ENCODE data around the gene MTO1. TPM values are rescaled to one million over a fixed set of nuclear protein-coding genes. Genes with fewer than 3 reads are reported as not detected.
A peak's percentile ranks its signal among the peaks of the same experiment; 100 is the strongest.
"Not testable (repeated sequence)": the region's sequence is repeated elsewhere in the genome, so short reads cannot be mapped to it uniquely, and the experiment has no call there.

The MTO1 gene
- total RNA-seq, 1 donor from 2014 or later, result 24.8 TPM

- Mint-ChIP-seq H3K4me1 (ENCODE audit: unreplicated experiment) (peaks cover 11% of the 10 kb centered on the region), H3K27me3 (ENCODE audit: unreplicated experiment) (no peaks in the 10 kb centered on the region), H3K36me3 (ENCODE audit: unreplicated experiment) (peaks cover 16% of the 10 kb centered on the region), H3K27ac (ENCODE audit: unreplicated experiment) (no peak overlapping the region), H3K4me3 (ENCODE audit: unreplicated experiment) (no peak overlapping the region), H3K9me3 (ENCODE audit: unreplicated experiment) (no peaks in the 10 kb centered on the region)
- DNase-seq (ENCODE audit: extremely low spot score, unreplicated experiment), result no peak
- TF ChIP-seq CTCF (IDR thresholded peaks at IDR 0.05), result no peak
These were observed 50.3 kb downstream of the MTO1 start for GRCh38 chr6:73511796-73512195.

GRCh38 chr6:73513496-73513854 lies 51.9 kb downstream of the MTO1 start:
- Mint-ChIP-seq H3K36me3 (ENCODE audit: unreplicated experiment) (peaks cover 31% of the 10 kb centered on the region), H3K4me1 (ENCODE audit: unreplicated experiment) (peaks cover 26% of the 10 kb centered on the region), H3K27me3 (ENCODE audit: unreplicated experiment) (no peaks in the 10 kb centered on the region), H3K4me3 (ENCODE audit: unreplicated experiment) (no peak overlapping the region), H3K9me3 (ENCODE audit: unreplicated experiment) (no peaks in the 10 kb centered on the region), H3K27ac (ENCODE audit: unreplicated experiment) (peak overlapping the region; percentile 55)
- DNase-seq (ENCODE audit: extremely low spot score, unreplicated experiment), result no peak
- no peak for TF ChIP-seq CTCF (IDR thresholded peaks at IDR 0.05)

DNA sequence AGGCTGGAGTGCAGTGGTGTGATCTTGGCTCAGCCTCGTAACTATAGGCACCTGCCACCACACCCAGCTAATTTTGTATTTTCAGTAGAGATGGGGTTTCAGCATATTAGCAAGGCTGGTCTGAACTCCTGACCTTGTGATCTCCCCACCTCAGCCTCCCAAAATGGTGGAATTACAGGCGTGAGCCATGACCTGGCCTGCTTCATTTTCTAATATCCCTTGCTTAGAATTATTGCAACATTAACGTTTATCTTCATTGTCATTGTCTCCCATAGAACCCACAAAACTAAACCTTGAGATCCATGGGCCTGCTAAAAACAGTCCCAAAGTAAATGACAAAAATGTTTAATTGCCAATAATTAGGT lies 53.2 kb downstream of the MTO1 start:
- H3K27me3 Mint-ChIP-seq (ENCODE audit: unreplicated experiment), result no peaks in the 10 kb centered on the region
- no peak for TF ChIP-seq CTCF (IDR thresholded peaks at IDR 0.05)
- no peaks in the 10 kb centered on the region for H3K9me3 Mint-ChIP-seq (ENCODE audit: unreplicated experiment)
- no peak overlapping the region for H3K4me3 Mint-ChIP-seq (ENCODE audit: unreplicated experiment)
- H3K36me3 Mint-ChIP-seq (ENCODE audit: unreplicated experiment), result peaks cover 41% of the 10 kb centered on the region
- peak overlapping the region; percentile 99 for H3K27ac Mint-ChIP-seq (ENCODE audit: unreplicated experiment)
- peaks cover 36% of the 10 kb centered on the region for H3K4me1 Mint-ChIP-seq (ENCODE audit: unreplicated experiment)
- no peak for DNase-seq (ENCODE audit: extremely low spot score, unreplicated experiment)

DNA sequence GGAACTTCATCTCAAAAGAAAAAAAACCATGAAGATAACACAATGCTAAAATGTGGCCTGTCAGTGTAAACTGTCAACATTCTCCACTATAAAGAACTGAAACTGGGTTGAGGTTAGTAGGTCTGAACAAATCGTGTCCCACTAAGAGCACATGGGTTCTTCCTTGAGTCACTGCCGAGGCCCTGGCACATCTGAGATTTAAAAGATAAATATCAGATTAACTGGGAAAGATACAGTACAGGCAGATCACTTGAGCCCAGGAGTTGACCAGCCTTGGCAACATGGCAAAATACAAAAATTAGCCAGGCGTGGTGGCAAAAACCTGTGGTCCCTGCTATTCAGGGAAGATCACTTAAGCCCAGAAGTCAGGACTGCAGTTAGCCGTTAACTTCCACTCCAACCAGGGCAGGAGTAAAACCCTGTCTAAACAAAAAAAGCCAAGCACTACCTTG lies 53.7 kb downstream of the MTO1 start:
- H3K4me3 Mint-ChIP-seq (ENCODE audit: unreplicated experiment), result no peak overlapping the region
- H3K27me3 Mint-ChIP-seq (ENCODE audit: unreplicated experiment), result no peaks in the 10 kb centered on the region
- peaks cover 39% of the 10 kb centered on the region for H3K4me1 Mint-ChIP-seq (ENCODE audit: unreplicated experiment)
- peaks cover 46% of the 10 kb centered on the region for H3K36me3 Mint-ChIP-seq (ENCODE audit: unreplicated experiment)
- TF ChIP-seq CTCF (IDR thresholded peaks at IDR 0.05), result no peak
- no peak for DNase-seq (ENCODE audit: extremely low spot score, unreplicated experiment)
- peak overlapping the region; percentile 99 for H3K27ac Mint-ChIP-seq (ENCODE audit: unreplicated experiment)
- H3K9me3 Mint-ChIP-seq (ENCODE audit: unreplicated experiment), result no peaks in the 10 kb centered on the region

GRCh38 chr6:73516514-73517489 lies 55.3 kb downstream of the MTO1 start:
- Mint-ChIP-seq H3K9me3 (ENCODE audit: unreplicated experiment) (no peaks in the 10 kb centered on the region), H3K27ac (ENCODE audit: unreplicated experiment) (peak overlapping the region; percentile 99), H3K36me3 (ENCODE audit: unreplicated experiment) (peaks cover 53% of the 10 kb centered on the region), H3K4me1 (ENCODE audit: unreplicated experiment) (peaks cover 41% of the 10 kb centered on the region), H3K4me3 (ENCODE audit: unreplicated experiment) (peak overlapping the region; percentile 50), H3K27me3 (ENCODE audit: unreplicated experiment) (no peaks in the 10 kb centered on the region)
- DNase-seq (ENCODE audit: extremely low spot score, unreplicated experiment), result no peak
- TF ChIP-seq CTCF (IDR thresholded peaks at IDR 0.05), result no peak

- Mint-ChIP-seq H3K4me1 (ENCODE audit: unreplicated experiment) (peaks cover 51% of the 10 kb centered on the region), H3K4me3 (ENCODE audit: unreplicated experiment) (peak overlapping the region; percentile 95), H3K36me3 (ENCODE audit: unreplicated experiment) (peaks cover 53% of the 10 kb centered on the region), H3K27ac (ENCODE audit: unreplicated experiment) (peak overlapping the region; percentile 99)
- H3K27me3 Mint-ChIP-seq (ENCODE audit: unreplicated experiment); H3K9me3 Mint-ChIP-seq (ENCODE audit: unreplicated experiment): not testable (repeated sequence)
- DNase-seq (ENCODE audit: extremely low spot score, unreplicated experiment), result peak; percentile 15
These were observed 56.8 kb downstream of the MTO1 start for GRCh38 chr6:73518100-73518981.

Data from osteocyte (in vitro differentiated cells).